Epithelial cell of proximal tubule (primary cell): ENCODE measurements around the gene HSPG2. TPM values are rescaled to one million over a fixed set of nuclear protein-coding genes. Genes with fewer than 3 reads are reported as not detected.
A peak's percentile ranks its signal among the peaks of the same experiment; 100 is the strongest.
"Not testable (repeated sequence)": the region's sequence is repeated elsewhere in the genome, so short reads cannot be mapped to it uniquely, and the experiment has no call there.

Experiments
- DNase-seq: peaks from one replicate; pipeline ENCODE4 v3.0.0-alpha.2; 2011; ENCODE audit warnings: low read depth
- H3K4me3 ChIP-seq: 2 replicates; pipeline ENCODE4 v1.5.1; 2011; ENCODE audit warnings: low read depth, mild to moderate bottlenecking, low read length
- total RNA-seq: library from RNA; depleted of rRNA; stranded (reverse); fragments of >200 nt; gene quantifications from 2 replicates; pipeline ENCODE4 v1.2.3, GENCODE V29; 2015
- TF ChIP-seq, protein P1 (sequence below): conservative IDR thresholded peaks from 2 replicates; pipeline ENCODE4 v1.5.1; 2012; ENCODE audit warnings: low read depth, mild to moderate bottlenecking, low read length

Gene HSPG2
- total RNA-seq, 1 donor from 2014 or later: 156 TPM

DNA sequence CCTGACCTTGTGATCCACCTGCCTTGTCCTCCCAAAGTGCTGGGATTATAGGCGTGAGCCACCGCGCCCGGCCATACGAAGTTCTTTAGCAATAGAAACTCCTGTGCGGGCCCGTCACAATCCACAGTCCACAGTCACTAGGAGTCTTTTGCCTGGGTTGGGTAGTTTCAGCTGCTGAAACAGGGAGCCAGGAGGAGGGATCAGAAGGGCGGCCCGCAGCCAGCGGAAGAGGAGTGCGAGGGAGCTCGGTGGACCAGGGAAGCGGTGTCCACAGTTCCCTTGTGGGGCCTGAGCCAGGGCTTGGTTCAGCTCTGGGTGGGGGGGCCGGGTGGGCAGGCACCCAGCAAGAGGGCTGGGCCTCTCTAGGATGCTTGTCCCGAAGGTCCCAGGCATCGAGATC, 17.9 kb upstream of the HSPG2 start:
- TF ChIP-seq, protein P1, sequence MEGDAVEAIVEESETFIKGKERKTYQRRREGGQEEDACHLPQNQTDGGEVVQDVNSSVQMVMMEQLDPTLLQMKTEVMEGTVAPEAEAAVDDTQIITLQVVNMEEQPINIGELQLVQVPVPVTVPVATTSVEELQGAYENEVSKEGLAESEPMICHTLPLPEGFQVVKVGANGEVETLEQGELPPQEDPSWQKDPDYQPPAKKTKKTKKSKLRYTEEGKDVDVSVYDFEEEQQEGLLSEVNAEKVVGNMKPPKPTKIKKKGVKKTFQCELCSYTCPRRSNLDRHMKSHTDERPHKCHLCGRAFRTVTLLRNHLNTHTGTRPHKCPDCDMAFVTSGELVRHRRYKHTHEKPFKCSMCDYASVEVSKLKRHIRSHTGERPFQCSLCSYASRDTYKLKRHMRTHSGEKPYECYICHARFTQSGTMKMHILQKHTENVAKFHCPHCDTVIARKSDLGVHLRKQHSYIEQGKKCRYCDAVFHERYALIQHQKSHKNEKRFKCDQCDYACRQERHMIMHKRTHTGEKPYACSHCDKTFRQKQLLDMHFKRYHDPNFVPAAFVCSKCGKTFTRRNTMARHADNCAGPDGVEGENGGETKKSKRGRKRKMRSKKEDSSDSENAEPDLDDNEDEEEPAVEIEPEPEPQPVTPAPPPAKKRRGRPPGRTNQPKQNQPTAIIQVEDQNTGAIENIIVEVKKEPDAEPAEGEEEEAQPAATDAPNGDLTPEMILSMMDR: no peak
- DNase-seq: no peak
- no peak overlapping the region for H3K4me3 ChIP-seq

DNA sequence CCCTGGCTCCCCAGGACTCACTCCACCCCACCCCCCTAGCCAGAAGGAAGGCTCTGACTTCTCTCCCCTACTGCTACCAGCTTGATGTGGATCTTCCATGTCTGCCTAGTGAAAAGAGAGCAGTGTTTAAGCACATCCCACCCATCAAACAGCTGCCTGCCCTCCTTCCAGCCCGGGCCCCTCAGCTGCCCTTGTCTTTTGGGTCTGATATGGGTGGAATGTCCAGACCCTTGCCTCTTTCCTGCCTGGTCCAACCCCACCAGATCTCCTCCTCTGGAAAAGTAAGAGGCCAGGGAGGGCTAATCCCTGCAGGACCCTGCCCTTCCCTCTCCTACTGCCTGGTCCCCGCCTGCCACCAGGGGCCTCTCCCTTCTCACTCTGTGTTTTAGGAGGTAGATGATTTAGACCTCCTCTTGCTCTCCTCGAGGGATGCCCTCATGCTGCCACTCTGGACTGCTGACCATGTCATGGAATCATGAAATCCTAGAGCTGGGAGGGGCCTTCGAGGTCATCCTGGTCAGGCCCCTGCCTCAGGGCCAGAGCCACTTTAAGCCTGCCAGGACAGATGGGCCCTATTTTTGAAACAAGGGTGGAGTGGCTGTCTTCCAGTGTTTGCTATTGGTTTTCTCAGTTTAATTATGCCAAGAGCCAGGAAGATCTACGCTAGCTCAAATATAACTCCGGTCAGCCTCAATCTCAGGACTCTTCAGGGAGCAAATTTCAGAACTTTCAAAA, 15.8 kb upstream of the HSPG2 start:
- TF ChIP-seq, protein P1: peak; percentile 3
- DNase-seq: no peak
- no peak overlapping the region for H3K4me3 ChIP-seq

DNA sequence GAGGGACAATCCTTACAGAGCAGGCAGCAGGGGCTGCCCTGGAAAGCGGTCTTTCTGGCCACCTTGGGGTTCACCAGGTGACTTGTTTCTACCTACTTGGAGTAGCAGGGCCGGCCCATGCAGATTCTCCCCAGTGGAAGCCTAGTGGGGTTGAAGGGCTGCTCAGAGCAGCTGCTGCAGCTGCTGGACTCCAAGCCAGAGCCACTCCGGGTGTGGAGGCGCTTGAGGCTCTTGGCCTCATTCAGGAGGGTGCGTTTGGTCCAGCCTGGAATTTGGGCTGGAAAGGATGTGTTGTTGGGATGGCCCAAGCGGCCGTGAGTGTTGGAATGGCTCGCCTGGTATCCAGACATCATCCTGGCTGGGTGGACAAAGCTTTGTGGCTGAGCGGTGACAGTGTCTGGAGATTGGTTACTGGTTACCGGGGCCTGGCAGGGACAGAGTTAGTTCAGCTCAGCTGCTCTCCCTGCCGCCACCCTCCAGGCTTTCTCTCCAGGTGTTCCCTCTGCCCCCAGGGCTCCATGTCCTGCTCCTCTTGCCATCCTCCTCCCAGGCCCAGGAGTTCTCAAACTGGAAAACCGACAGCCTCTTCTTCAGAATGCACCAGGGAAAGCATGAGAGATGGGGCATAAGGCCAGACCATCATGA, 14.2 kb upstream of the HSPG2 start:
- TF ChIP-seq, protein P1: no peak
- no peak overlapping the region for H3K4me3 ChIP-seq
- no peak for DNase-seq

DNA sequence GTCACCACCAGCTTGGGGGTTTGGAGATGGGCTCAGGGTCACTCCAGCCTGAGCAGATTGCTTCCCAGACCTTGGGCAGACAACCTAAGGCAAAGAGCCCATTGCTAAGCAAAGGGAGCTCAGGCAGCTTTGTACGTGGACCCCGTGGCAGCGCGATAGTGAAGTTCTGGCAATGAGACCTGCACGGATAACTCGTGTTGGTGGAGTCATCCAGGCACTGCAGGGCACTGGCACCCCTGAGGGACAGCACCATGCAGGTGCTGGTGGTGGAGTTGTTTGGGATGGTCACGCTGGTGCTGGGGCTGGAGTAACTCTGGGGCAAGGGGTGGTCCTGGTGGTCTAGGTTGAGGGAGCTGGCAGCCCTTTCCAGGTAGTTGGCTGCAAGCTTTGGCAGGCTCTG, 13.6 kb upstream of the HSPG2 start:
- TF ChIP-seq, protein P1: no peak

DNA sequence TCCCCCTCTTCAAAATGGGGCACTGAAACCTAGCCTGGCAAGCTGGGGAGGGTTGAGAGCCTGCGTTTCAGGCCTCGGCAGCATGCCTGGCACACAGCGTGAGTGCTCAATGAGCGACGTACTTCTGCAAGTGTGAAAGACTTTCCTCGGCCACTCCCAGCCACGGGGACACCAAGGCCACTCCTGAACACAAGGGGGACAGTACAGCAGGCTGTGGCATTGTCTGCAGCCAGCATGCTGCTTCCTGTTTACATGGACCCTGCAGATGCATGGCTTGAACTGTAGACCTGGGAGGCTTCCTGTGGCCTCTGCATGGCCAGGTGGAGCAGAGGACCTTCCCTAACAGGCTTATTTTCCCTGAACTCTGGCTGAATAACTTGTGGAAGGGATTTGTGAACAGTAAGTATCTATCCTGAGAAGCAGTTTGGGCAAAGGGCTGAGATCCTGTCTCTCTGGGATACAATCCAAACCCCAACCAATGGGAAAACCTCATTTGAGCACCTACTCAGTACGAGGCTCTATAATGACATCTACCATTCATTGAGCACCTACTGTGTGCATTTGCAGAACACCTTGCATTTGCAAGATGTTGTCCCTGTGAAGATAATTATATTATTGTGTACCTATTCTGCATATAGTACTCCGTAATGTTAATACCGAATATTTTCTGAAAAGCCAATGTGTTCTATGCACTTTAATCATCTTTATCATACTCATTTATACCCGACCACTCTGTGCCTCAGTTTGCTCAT, 9.9 kb upstream of the HSPG2 start:
- no peak for DNase-seq
- no peak overlapping the region for H3K4me3 ChIP-seq
- TF ChIP-seq, protein P1: no peak

More for the DNA sequence above, 13.6 kb upstream of the HSPG2 start:
- H3K4me3 ChIP-seq: no peak overlapping the region
- no peak for DNase-seq

DNA sequence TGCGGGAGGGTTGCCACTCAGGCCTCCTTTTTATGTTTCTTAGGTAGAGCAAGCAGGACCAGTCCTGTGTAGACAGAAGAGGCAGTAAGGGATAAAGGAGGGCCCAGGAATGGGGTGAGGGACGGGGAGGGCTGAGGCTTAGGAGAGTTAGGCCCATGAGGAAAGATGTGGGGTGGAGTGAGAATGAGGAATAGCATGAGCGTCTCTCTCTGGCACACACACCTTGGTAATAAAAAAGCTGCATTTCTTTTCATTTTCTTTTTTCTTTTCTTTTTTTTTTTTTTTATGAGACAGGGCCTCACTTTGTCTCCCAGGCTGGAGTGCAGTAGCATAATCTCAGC, 7.6 kb upstream of the HSPG2 start:
- no peak for DNase-seq
- H3K4me3 ChIP-seq: no peak overlapping the region
- TF ChIP-seq, protein P1: no peak

DNA sequence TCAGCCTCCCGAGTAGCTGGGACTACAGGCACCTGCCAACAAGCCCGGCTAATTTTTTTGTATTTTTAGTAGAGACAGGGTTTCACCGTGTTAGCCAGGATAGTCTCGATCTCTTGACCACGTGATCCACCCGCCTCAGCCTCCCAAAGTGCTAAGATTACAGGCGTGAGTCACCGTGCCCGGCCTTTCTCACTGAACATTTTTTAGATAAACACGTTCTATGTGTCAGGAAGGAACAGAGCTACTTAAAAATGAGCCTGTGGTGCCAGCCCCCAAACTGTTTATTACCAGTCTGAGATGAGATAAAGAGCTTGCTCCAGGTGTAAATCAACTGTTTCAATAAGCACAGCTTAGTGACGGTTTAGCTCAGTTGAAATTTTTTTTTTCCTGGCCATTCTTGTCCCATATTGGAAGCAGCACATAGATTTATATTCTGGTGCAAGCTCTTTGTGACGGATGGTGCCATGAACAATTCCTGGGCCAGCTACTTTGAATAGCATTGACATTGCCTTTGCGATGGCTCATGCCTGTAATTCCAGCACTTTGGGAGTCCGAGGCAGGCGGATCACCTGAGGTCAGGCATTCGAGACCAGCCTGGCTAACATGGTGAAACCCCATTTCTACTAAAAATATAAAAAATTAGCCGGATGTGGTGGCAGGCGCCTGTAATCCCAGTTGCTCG, 6.0 kb upstream of the HSPG2 start:
- not testable (repeated sequence) for H3K4me3 ChIP-seq, DNase-seq
